Gastrocnemius medialis (tissue), 4 donors: Measurements from ENCODE around the gene SMIM31.

Experiments used
- CTCF ChIP-seq, 5 experiments: fragments of 450-650 bp in 3 of 5; fragments of 200-600 bp in 2 of 5; sonication (generic) in 2 of 5; IDR thresholded peaks in 4 of 5; conservative IDR thresholded peaks in 1 of 5; 1 replicate in 4 of 5; 2 replicates in 1 of 5; pipeline ENCODE4 v1.5.1; 2016 to 2019; ENCODE audit warnings: antibody characterized with exemption in 5 of 5, mild to moderate bottlenecking in 3 of 5, moderate library complexity in 3 of 5
- POLR2A ChIP-seq, 2 donors: fragments of 450-650 bp; IDR thresholded peaks; one replicate each; pipeline ENCODE4 v1.6.1; 2017; ENCODE audit warnings: antibody characterized with exemption in 2 of 2, mild to moderate bottlenecking in 2 of 2, moderate library complexity in 2 of 2

GRCh38 chr4:164765833-164766232 is 11.9 kb downstream of the SMIM31 start:
- TF ChIP-seq POLR2A (IDR thresholded peaks at IDR 0.05) = no peak
- no peak for TF ChIP-seq CTCF (IDR thresholded peaks at IDR 0.05 in 4 of 5, conservative IDR thresholded peaks at IDR 0.05 in 1 of 5)
